HG03442 (cell line): ENCODE data around the gene UPF3A.
"Not testable (repeated sequence)": the region's sequence is repeated elsewhere in the genome, so short reads cannot be mapped to it uniquely, and the experiment has no call there.

Experiments used
- ATAC-seq: cut with Tn5 transposase; IDR thresholded peaks from one replicate; pipeline ENCODE4 v1.9.1; 2021; ENCODE audit warnings: mild to moderate bottlenecking, moderate library complexity; ENCODE audit not compliant: unreplicated experiment

UPF3A gene

GRCh38 chr13:114261328-114261965, 20.0 kb upstream of the UPF3A start:
- no peak for ATAC-seq

GRCh38 chr13:114263578-114263977, 17.8 kb upstream of the UPF3A start:
- ATAC-seq: no peak

- not testable (repeated sequence) for ATAC-seq
These were observed 17.1 kb upstream of the UPF3A start for GRCh38 chr13:114264313-114264712.

- no peak for ATAC-seq
These were observed 16.4 kb upstream of the UPF3A start for GRCh38 chr13:114264886-114265611.

GRCh38 chr13:114266241-114266640, 15.2 kb upstream of the UPF3A start:
- ATAC-seq: no peak

GRCh38 chr13:114268344-114269280, 12.8 kb upstream of the UPF3A start:
- no peak for ATAC-seq

- no peak for ATAC-seq
These were observed 12.1 kb upstream of the UPF3A start for GRCh38 chr13:114269281-114269770.

GRCh38 chr13:114272977-114273376, 8.4 kb upstream of the UPF3A start:
- ATAC-seq: no peak

GRCh38 chr13:114275304-114275703, 6.1 kb upstream of the UPF3A start:
- no peak for ATAC-seq

- ATAC-seq: no peak
These were observed 2.3 kb upstream of the UPF3A start for GRCh38 chr13:114279146-114279545.

GRCh38 chr13:114279758-114280355, 1.5 kb upstream of the UPF3A start:
- ATAC-seq: no peak

- peak; percentile 50 for ATAC-seq
These were observed 755 bp downstream of the UPF3A start for GRCh38 chr13:114282041-114282670.

GRCh38 chr13:114283576-114283975, 2.2 kb downstream of the UPF3A start:
- ATAC-seq: no peak

GRCh38 chr13:114284680-114285079, 3.3 kb downstream of the UPF3A start:
- ATAC-seq: no peak

- no peak for ATAC-seq
These were observed 3.9 kb downstream of the UPF3A start for GRCh38 chr13:114285166-114285808.

GRCh38 chr13:114286808-114287207, 5.4 kb downstream of the UPF3A start:
- no peak for ATAC-seq

- no peak for ATAC-seq
These were observed 6.8 kb downstream of the UPF3A start for GRCh38 chr13:114288157-114288591.

GRCh38 chr13:114296448-114296847, 15.0 kb downstream of the UPF3A start:
- no peak for ATAC-seq

GRCh38 chr13:114296902-114297301, 15.5 kb downstream of the UPF3A start:
- no peak for ATAC-seq

- ATAC-seq: no peak
These were observed 17.5 kb downstream of the UPF3A start for GRCh38 chr13:114298866-114299265.
